RWPE1 (cell line): ENCODE data around the gene SUPT3H.

Source experiments
- CTCF ChIA-PET: fragments of 350-600 bp; sonication (Branson Sonifier 250); formaldehyde crosslinking; extraction: SDS; loops from one replicate; lab custom pipeline; 2021; lab: Yijun Ruan, JAX
- POLR2A ChIA-PET: fragments of 400-600 bp; formaldehyde crosslinking; extraction: SDS; loops from one replicate; lab custom pipeline; 2020; ENCODE audit warnings: antibody characterized with exemption; ENCODE audit not compliant: low non-redundant PET; lab: Yijun Ruan, JAX
- DNase-seq: peaks from one replicate; pipeline ENCODE4 v3.0.0; 2012; ENCODE audit warnings: low spot score
- H3K27ac ChIP-seq: fragments of 450-650 bp; 2 replicates; pipeline ENCODE4 v1.5.1; 2017
- TF ChIP-seq, protein P1 (sequence below): fragments of 450-650 bp; conservative IDR thresholded peaks from 2 replicates; pipeline ENCODE4 v1.5.1; 2017; ENCODE audit warnings: low read depth, mild to moderate bottlenecking

Gene SUPT3H

DNA sequence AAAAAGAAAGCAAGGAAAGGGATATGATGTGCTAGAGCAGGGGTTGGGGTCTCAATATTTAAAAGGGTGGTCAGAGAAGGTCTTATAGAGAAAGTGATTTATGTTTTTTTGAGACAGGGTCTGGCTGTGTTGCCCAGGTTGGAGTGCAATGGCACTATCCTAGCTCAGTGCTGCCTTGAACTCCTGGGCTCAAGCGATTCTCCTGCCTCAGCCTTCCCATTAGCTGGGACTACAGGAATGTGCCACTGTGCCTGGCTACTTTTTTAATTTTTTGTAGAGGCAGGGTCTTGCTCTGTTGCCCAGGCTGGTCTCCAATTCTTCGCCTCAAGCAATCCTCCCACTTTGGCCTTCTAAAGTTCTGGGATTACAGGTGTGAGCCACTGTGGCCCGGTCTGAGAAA is 557.0 kb downstream of the SUPT3H start:
- CTCF ChIA-PET = interaction anchor here (1.0 kb wide), 1 partner anchor 190 kb away, joined by 3 read pairs; no protein-coding TSS in a partner anchor
- no peak for DNase-seq
- POLR2A ChIA-PET = no interaction called here
- no peak overlapping the region for H3K27ac ChIP-seq
- TF ChIP-seq, protein P1, sequence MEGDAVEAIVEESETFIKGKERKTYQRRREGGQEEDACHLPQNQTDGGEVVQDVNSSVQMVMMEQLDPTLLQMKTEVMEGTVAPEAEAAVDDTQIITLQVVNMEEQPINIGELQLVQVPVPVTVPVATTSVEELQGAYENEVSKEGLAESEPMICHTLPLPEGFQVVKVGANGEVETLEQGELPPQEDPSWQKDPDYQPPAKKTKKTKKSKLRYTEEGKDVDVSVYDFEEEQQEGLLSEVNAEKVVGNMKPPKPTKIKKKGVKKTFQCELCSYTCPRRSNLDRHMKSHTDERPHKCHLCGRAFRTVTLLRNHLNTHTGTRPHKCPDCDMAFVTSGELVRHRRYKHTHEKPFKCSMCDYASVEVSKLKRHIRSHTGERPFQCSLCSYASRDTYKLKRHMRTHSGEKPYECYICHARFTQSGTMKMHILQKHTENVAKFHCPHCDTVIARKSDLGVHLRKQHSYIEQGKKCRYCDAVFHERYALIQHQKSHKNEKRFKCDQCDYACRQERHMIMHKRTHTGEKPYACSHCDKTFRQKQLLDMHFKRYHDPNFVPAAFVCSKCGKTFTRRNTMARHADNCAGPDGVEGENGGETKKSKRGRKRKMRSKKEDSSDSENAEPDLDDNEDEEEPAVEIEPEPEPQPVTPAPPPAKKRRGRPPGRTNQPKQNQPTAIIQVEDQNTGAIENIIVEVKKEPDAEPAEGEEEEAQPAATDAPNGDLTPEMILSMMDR = no peak

DNA sequence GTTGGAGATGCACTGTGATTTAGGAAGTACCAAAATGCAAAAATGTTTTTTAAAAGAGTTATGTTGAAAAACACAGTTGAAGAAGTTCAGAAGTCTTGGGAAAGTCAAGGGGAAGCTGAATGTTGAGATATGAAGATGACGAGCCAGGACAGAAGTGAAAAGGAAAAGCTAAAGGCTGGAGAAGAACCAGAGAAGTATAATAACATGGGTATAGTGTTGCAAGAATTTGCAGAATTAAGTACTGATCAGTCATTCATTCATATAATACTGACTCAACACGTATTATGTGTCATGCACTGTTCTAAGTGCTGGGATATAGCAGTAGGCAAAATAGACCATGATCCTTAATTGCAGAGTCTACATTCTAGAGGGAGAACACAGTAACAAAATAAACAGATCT is 557.4 kb downstream of the SUPT3H start:
- ChIA-PET POLR2A (no interaction called here), CTCF (interaction anchor here (1.0 kb wide), 1 partner anchor 190 kb away, joined by 3 read pairs; no protein-coding TSS in a partner anchor)
- TF ChIP-seq, protein P1 = no peak
- DNase-seq = peak; percentile 8
- no peak overlapping the region for H3K27ac ChIP-seq

DNA sequence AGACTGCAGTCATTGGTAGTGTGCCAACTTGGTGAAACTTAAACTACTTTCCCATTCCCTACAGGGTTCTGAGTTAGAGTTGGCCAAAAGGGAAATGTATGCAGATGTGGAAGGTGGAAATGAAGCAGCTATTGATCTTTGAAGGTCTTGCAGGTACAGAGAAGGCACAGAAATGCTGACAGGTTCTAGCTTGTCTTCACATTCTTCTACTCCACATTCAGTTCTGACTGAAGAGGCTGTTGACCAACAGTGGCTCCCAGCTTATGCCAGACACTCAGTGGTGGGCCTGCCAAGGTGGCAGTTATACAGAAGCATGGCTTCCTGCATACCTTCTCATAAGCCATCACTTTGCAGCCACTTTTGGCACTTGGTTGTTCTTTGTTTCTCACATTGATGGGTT is 566.3 kb downstream of the SUPT3H start:
- TF ChIP-seq, protein P1 = no peak
- POLR2A ChIA-PET = no interaction called here
- no peak overlapping the region for H3K27ac ChIP-seq
- CTCF ChIA-PET = no interaction called here
- DNase-seq = no peak

DNA sequence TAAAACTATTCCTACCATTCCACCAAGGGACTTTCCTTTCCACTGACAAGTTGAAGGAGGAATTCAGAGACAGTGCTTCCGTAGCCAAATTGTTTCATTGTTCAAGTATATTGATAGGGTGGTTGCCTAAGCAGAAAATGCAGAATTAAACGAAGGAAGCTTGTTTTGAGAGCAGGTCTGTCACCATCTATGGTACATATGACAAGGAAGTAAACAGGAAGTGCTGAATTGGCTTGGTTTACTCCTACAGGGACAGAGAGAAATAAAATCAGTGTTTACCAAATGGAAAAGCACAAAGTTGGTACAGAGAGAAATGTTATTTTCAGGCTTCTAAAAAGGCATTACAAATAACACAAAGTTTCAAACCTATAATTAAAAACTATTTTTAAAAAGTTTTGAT is 568.5 kb downstream of the SUPT3H start:
- DNase-seq = no peak
- CTCF ChIA-PET = no interaction called here
- TF ChIP-seq, protein P1 = no peak
- H3K27ac ChIP-seq = no peak overlapping the region
- POLR2A ChIA-PET = no interaction called here

DNA sequence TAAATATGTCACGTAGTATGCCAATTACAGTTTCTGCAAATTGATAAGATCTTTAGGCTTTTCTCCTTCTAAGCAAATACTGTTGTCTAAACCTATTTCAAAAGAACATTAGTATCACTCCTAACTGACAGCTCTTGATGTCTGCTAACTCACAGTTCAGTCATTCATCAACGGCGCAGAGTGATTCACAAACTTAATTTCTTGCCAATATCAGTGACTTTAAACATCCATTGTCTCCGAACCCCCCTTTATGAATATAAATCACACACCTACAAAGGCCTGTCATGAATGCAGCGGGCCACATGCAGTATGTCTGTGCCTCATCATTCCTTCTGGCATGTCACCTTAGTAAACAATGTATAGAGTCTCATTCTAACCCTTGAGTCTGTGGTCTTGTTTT is 569.6 kb downstream of the SUPT3H start:
- ChIA-PET CTCF (no interaction called here), POLR2A (no interaction called here)
- H3K27ac ChIP-seq = no peak overlapping the region
- no peak for DNase-seq
- TF ChIP-seq, protein P1 = no peak

DNA sequence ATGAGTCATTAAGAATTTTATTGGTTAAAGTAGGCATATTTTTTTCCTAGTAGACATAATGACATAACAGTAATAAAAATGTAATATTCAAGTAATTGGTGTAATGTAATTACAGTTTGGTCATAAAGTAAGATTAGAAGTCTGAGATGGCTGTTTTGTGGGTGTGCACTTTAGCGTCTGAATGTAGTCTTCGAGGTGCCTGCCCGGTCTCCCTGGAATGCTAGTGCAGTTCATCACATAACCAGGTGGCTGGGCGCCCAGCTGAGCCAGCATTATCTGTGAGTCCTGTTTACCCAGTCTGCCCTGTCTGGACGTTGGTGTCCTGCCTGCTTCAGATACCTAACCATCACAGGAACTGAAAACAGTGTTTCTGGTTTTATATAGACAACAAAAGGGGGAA is 571.1 kb downstream of the SUPT3H start:
- ChIA-PET CTCF (no interaction called here), POLR2A (no interaction called here)
- no peak for DNase-seq
- TF ChIP-seq, protein P1 = no peak
- H3K27ac ChIP-seq = no peak overlapping the region
